ENCODE measurements around the gene OXER1. TPM values are rescaled to one million over a fixed set of nuclear protein-coding genes. Genes with fewer than 3 reads are reported as not detected.

Gene OXER1
- total RNA-seq, 4 donors from 2014 or later: 0.84 to 2.5 (median 1.7) TPM; not detected in 1

GRCh38 chr2:42788478-42788793, 24.5 kb upstream of the OXER1 start:
- TF ChIP-seq POLR2A (IDR thresholded peaks at IDR 0.05): no peak
- TF ChIP-seq CTCF (IDR thresholded peaks at IDR 0.05): no peak
- peak in 1 of 2 donors; percentile 21 for DNase-seq (ENCODE audit: low spot score in 2 of 2)

GRCh38 chr2:42787788-42788477, 24.0 kb upstream of the OXER1 start:
- intact Hi-C loops (cut with DNase I; ENCODE audit: low total_unique reads): no loop called here
- 79 to 89% methylated on average over 12 of the region's 12 CpGs for WGBS, 2 donors
- peak in 1 of 2 donors; percentile 59 for DNase-seq (ENCODE audit: low spot score in 2 of 2)
- H3K4me3 ChIP-seq (ENCODE audit: low read depth, poor library complexity, severe bottlenecking): no peak overlapping the region
- TF ChIP-seq POLR2A (IDR thresholded peaks at IDR 0.05) (no peak), CTCF (IDR thresholded peaks at IDR 0.05) (no peak)

More at GRCh38 chr2:42788478-42788793, 24.5 kb upstream of the OXER1 start:
- intact Hi-C loops (cut with DNase I; ENCODE audit: low total_unique reads): no loop called here
- no peak overlapping the region for H3K4me3 ChIP-seq (ENCODE audit: low read depth, poor library complexity, severe bottlenecking)
- 69 to 76% methylated on average over 7 to 9 of the region's 9 CpGs for WGBS, 2 donors

GRCh38 chr2:42787424-42787787, 23.5 kb upstream of the OXER1 start:
- intact Hi-C loops (cut with DNase I; ENCODE audit: low total_unique reads): no loop called here
- 84 to 91% methylated on average over 3 of the region's 3 CpGs for WGBS, 2 donors
- no peak for TF ChIP-seq POLR2A (IDR thresholded peaks at IDR 0.05)
- no peak for TF ChIP-seq CTCF (IDR thresholded peaks at IDR 0.05)
- H3K4me3 ChIP-seq (ENCODE audit: low read depth, poor library complexity, severe bottlenecking): no peak overlapping the region
- peak in 1 of 2 donors; percentile 57 for DNase-seq (ENCODE audit: low spot score in 2 of 2)

- H3K4me3 ChIP-seq (ENCODE audit: low read depth, poor library complexity, severe bottlenecking): no peak overlapping the region
- no peak for TF ChIP-seq POLR2A (IDR thresholded peaks at IDR 0.05)
- intact Hi-C loops (cut with DNase I; ENCODE audit: low total_unique reads): no loop called here
- WGBS, 2 donors: 86 to 91% methylated on average over 15 of the region's 15 CpGs
- DNase-seq (ENCODE audit: low spot score in 2 of 2): peak in 1 of 2 donors; percentile 77
Observed at GRCh38 chr2:42786561-42787345, 22.8 kb upstream of the OXER1 start.

GRCh38 chr2:42784204-42784880, 20.4 kb upstream of the OXER1 start:
- WGBS, 2 donors: 82 to 89% methylated on average over 6 to 7 of the region's 7 CpGs
- intact Hi-C loops (cut with DNase I; ENCODE audit: low total_unique reads): no loop called here
- DNase-seq (ENCODE audit: low spot score in 2 of 2): peak in 1 of 2 donors; percentile 48
- H3K4me3 ChIP-seq (ENCODE audit: low read depth, poor library complexity, severe bottlenecking): no peak overlapping the region
- TF ChIP-seq CTCF (IDR thresholded peaks at IDR 0.05) (no peak), POLR2A (IDR thresholded peaks at IDR 0.05) (no peak)

GRCh38 chr2:42783511-42783910, 19.6 kb upstream of the OXER1 start:
- TF ChIP-seq CTCF (IDR thresholded peaks at IDR 0.05) (no peak), POLR2A (IDR thresholded peaks at IDR 0.05) (no peak)
- 86 to 88% methylated on average over 9 of the region's 9 CpGs for WGBS, 2 donors
- peak in 1 of 2 donors; percentile 57 for DNase-seq (ENCODE audit: low spot score in 2 of 2)
- intact Hi-C loops (cut with DNase I; ENCODE audit: low total_unique reads): no loop called here
- H3K4me3 ChIP-seq (ENCODE audit: low read depth, poor library complexity, severe bottlenecking): no peak overlapping the region

Measured in lower leg skin (tissue), 4 donors.